Urothelium cell line (cell line): Measurements from ENCODE around the gene CARMIL1.

Experiments
- DNase-seq: peaks from one replicate; pipeline ENCODE4 v3.0.0; 2011; ENCODE audit warnings: low spot score, mixed read lengths
- FAIRE-seq: peaks from 2 replicates; lab custom pipeline; 2011; peaks lifted over from hg19 to GRCh38; lab: Jason Lieb, UNC

Gene CARMIL1

DNA sequence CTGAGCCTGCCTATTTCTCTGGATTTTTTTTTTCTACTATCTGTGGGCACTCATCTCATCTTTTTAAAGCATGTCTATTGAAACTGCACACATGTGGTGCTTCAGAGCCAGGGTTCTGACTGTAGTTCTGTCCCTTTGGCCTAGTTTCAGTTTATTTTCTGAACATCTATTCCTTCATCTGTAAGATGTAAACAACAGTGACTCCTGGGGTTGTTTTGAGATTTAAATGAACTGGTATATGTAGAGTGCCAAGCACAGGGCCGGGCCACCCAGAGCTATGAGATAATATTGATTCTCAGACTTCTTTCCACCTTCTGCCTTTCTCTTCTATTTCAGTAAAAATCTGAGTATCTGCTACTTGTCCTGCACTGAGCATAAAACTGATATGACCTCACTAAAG is 185.1 kb downstream of the CARMIL1 start:
- DNase-seq (no peak), FAIRE-seq (no peak)

DNA sequence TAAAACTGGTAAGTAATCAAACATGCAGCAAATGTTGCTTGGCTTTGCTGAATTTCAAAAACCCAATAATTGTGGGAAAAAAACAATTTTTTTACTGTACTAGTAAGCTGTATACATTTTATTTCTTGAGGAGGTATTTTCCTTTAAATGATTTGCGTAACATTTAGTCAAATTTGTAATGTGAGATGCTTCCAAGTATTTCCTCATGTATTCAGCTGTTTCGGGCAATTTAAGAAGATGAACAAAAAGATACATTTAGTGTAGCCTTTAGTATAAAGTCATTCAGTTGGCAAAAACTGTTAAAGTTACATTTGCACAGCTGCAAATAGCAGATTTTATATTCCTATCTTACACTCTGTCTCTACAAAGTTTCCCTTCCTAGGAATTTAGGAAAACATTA is 186.8 kb downstream of the CARMIL1 start:
- FAIRE-seq: no peak
- DNase-seq: no peak

DNA sequence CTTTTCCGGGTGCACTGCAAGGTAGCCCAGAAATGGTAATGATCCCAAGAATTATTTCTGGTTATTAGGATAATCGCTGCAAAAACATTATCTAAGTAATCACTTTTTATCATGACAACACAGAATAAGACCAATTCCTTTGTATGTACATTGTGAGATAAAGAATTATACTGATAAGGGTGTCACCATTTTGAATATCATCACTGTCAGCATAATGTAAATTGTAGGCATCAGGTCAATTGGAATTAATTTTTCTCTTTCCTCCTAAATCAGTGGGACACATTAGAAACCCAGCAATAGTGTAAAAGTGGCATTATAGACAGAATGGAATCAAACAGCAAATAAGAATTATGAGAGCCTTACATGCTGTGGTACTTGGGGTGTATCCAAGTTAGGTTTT is 189.7 kb downstream of the CARMIL1 start:
- DNase-seq (no peak), FAIRE-seq (no peak)

DNA sequence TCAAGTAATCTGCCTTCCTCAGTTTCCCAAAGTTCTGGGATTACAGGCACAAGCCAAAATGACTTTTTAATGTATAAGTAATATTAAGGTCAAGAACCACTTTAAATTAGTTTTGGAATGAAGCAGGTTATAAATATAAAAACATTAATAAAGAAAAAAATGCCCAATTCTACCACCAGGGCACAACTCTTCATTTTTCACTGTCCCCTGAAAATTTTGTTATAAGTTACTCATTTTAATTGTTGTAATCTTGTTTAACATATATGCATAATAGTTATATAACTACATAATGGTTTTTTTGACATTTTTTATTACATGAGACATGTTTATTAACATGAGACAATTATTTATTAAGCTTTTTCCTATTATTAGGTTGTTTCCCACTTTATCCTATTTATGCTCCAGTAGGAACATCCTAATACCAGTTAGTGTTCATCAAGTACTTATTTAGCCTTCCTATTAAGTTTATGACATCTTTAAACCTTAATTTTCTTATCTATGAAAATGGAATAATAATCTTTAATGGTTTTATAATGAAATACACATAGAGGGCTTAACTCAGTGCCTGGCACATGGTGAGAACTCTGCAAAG is 190.7 kb downstream of the CARMIL1 start:
- FAIRE-seq (no peak), DNase-seq (no peak)

DNA sequence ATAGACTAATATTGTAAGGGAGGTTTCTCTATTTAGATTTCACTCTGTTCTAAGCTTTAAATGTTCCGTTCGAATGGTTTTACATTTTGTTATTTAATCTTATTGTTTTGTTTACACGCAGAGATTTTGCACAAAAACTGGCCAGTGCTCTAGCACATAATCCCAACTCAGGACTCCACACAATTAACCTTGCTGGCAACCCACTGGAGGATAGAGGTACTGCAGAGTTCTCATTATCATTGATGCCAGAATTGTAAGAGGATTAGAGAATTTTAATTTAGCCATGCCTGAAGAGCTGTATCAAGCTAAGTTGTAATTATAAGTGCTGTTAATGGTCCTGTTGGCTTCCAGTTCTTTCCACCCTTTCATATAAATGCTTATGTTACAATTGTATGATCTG is 193.1 kb downstream of the CARMIL1 start:
- DNase-seq: no peak
- FAIRE-seq: no peak

GRCh38 chr6:25472906-25473305 is 193.7 kb downstream of the CARMIL1 start:
- DNase-seq: no peak
- FAIRE-seq: no peak

DNA sequence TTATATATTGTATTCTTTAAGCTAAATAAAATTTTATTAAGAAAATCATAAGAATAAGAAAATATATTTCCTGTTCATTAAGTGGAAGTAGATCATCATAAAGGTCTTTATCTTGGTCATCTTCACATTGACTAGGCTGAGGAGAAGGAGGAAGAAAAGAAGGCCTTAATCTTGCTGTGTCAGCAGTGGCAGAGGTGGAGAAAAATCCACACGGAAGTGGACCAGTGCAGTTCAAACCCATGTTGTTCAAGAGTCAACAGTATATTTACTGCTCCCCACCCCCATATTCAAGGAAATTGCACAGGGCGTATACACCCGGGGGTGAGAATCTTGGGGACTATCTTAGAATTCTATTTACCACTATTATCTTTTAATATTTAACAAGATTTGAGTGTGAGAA is 194.3 kb downstream of the CARMIL1 start:
- FAIRE-seq (no peak), DNase-seq (no peak)

DNA sequence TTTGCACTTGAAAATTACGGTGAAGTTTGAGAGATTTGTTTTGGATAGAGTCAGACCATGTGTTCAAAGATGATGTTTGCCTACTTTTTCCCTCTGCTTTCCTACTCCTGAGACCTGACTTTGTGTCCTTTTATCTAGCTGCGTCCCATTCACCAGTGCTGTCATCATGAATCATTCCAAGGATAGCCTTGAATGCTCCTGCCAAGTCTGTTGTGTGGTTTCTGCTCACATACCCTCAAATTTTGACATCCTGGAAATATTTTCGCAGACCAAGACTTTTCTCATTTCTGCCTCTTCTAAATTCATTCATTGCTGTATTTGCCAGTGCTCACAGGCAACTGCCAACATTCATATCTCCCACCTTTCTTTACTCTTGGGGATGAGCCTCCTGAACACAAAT is 197.0 kb downstream of the CARMIL1 start:
- peak; percentile 18 for DNase-seq
- no peak for FAIRE-seq

DNA sequence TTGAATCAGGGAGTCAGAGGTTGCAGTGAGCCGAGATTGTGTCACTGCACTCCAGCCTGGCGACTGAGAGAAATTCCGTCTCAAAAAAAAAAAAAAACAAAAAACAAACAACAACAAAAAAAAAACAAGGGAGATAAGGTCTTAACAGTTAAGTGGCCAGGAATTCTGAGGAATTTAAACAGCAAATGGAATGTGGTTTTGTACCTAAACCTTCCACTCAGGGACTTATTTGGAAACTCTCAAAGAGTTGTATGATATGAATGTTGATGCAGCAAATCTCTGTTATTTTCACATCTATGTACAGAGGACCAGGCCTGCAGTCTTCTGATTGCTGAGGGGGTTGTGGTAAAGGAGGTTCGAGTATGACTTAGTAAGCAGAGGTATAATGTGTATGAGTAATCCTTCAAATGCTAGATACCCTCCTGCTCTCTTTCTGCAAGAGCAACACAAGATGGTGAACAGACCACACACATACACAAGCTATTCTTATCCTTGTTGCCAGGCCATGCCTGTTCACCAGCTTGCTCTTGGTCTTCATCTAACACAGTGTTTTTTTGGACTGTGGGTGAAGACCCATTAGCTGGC is 197.9 kb downstream of the CARMIL1 start:
- no peak for FAIRE-seq
- DNase-seq: peak; percentile 30

DNA sequence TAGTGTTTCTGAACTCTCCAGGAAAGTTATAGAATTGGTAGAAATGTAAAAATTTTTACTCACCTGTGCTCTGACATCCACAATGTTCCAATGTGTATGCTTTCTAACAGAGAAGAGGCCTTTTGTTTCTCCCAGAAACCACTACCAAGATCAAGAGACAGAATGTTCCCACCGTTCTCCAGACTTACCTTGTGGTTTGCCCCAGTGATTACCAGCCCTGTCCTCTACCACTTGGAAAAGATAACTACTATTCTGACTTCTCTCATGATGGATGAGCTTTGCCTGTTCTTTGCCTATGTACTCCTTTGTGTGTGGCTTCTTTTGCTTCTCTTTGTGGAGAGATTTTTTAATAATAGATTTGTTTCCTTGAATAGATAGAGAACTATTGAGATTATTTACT is 199.8 kb downstream of the CARMIL1 start:
- FAIRE-seq: no peak

DNA sequence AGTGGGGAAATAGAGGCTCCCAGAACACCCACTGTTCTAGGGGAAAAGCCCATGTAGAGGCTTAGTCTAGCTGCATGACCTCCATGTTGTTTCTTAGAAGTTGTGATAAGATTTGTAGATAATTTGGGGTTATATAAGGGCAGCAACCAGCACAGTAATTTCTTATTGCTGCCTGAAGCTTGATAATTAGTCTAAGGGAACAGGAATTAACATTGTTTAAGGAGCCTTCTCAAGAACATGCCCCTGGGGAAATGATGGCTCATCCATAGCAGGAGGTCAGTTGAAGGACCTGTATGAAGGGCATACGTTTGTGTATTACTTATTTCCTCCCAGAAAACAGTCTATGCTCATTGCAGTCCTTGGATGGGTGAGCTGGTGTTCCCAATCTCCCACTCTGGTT is 202.1 kb downstream of the CARMIL1 start:
- no peak for DNase-seq

More for the DNA sequence above, 199.8 kb downstream of the CARMIL1 start:
- DNase-seq: no peak

GRCh38 chr6:25482996-25483395 is 203.8 kb downstream of the CARMIL1 start:
- FAIRE-seq: no peak
- DNase-seq: no peak

More for the DNA sequence above, 202.1 kb downstream of the CARMIL1 start:
- FAIRE-seq: no peak

GRCh38 chr6:25483943-25484342 is 204.8 kb downstream of the CARMIL1 start:
- FAIRE-seq (no peak), DNase-seq (no peak)

DNA sequence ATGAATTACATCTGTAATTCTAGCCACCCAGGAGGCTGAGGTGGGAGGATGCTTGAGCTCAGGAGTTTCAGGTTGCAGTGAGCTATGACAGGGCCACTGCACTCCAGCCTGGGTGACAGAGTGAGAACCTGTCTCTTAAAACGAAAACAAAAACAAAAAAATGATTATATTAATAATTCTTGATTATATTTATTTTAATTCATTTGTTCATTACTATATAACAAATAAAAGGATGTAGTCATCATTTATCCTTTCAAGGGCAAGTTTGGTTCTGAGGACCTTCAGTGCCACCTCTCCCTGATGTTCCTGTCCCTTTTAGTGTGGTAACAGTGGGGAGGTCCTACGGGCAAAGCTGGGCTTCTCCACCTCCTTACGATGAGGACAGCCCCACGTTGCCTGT is 205.7 kb downstream of the CARMIL1 start:
- FAIRE-seq (no peak), DNase-seq (no peak)

- FAIRE-seq (no peak), DNase-seq (no peak)
These were observed 206.8 kb downstream of the CARMIL1 start for GRCh38 chr6:25485821-25486534.

GRCh38 chr6:25486550-25486949 is 207.4 kb downstream of the CARMIL1 start:
- no peak for FAIRE-seq
- no peak for DNase-seq

- no peak for DNase-seq
- FAIRE-seq: no peak
These were observed 207.8 kb downstream of the CARMIL1 start for GRCh38 chr6:25487012-25487411.

GRCh38 chr6:25488156-25488555 is 209.0 kb downstream of the CARMIL1 start:
- FAIRE-seq (no peak), DNase-seq (no peak)

DNA sequence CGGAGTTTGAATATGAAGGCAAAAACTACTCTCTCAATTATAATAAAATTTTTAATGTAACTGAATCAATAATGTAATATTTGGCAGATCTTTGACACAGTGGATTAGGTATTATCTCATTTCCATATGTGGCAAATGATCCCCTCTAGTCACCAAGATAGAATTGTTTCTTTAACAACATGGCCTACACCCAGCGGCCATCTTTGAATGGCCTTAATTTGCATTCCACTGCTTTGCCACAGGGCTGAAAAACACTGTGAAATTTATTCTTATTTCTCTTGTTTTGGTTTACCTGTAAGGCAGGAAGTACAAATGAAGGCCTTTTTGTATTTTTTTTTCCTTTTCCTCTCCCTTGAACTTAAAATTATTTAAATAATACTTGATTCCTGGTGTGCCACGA is 210.2 kb downstream of the CARMIL1 start:
- FAIRE-seq (no peak), DNase-seq (no peak)

DNA sequence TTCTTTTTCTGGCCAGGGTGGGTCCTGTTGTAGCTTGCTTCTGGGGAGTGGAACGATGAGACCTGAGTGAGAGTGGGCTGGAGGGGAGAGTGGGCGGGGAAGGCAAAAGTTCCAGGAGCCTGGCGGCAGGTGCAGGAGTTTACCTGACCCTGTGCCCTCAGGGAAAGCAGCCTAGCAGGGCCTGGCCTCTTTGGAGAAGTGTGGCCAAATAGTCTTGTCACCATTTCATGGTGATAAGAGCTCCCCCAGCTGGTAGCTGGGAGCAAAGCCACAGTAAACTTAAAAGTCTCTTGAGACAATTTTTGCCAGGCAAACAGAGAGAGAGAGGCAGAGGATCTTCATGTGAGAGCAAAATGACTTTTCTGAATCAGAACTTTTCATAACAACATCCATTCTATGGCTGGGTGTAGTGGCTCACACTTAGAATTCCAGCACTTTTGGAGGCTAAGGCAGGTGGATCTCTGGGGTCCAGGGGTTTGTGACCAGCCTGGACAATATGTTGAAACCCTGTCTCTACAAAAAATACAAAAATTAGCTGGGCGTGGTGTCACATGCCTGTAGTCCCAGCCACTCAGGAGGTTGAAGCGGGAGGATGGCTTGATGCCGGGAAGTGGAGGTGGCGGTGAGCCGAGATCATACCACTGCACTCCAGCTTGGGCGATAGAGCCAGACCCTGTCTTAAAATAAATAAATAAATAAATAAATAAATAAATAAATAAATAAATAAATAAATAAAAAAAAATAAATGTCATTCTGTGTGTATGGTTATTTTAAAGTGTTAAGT is 211.0 kb downstream of the CARMIL1 start:
- FAIRE-seq (no peak), DNase-seq (peak; percentile 63)

- no peak for DNase-seq
- no peak for FAIRE-seq
These were observed 213.8 kb downstream of the CARMIL1 start for GRCh38 chr6:25492951-25493350.

DNA sequence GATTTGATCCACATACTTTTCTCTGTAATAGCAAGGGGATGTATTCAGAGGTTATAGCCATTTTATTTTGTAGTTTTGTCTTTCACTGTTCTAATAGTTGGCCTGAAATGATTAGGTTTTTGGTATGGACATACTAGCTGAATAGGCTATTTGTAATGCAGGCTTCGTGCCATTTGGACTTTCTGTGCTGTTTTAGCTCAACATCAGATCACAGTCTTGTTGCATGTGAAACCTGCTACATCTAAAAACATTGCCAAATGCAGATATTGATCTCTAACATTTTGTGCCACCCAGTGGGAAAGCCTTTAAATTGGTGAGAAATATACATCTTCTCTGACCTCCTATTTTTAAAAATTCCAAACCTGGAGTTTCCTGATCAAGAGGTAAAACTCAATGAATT is 215.3 kb downstream of the CARMIL1 start:
- FAIRE-seq: no peak
- no peak for DNase-seq
